Tibial artery (tissue), 4 donors: Measurements from ENCODE around the gene CSMD2.

Source experiments
- DNase-seq, 2 donors: peaks; one replicate each; pipeline ENCODE4 v3.0.0-alpha.2; 2019
- H3K27ac ChIP-seq, 2 donors: fragments of 200-600 bp; sonication (generic) in 1 of 2; 1 replicate in 1 of 2; 2 replicates in 1 of 2; pipeline ENCODE4 v1.5.1; 2018 to 2019; ENCODE audit warnings: mild to moderate bottlenecking in 1 of 2
- H3K27me3 ChIP-seq, 2 donors: fragments of 200-600 bp; sonication (generic) in 1 of 2; one replicate each; pipeline versions ENCODE4 v1.5.1 to v1.6.0; 2016 to 2019
- H3K36me3 ChIP-seq, 3 donors: fragments of 200-600 bp; sonication (generic) in 2 of 3; one replicate each; pipeline ENCODE4 v1.5.1; 2016 to 2019; ENCODE audit warnings: mild to moderate bottlenecking in 2 of 3
- H3K4me1 ChIP-seq, 4 donors: fragments of 200-600 bp; sonication (generic) in 2 of 4; 1 replicate in 3 of 4; 2 replicates in 1 of 4; pipeline ENCODE4 v1.5.1; 2016 to 2019
- H3K4me3 ChIP-seq, 2 donors: fragments of 200-600 bp; sonication (generic) in 1 of 2; 1 replicate in 1 of 2; 2 replicates in 1 of 2; pipeline ENCODE4 v1.5.1; 2018 to 2019; ENCODE audit warnings: mild to moderate bottlenecking in 2 of 2
- H3K9me3 ChIP-seq, 3 donors: fragments of 200-600 bp; sonication (generic) in 1 of 3; one replicate each; pipeline ENCODE4 v1.5.1; 2016 to 2019
- CTCF ChIP-seq, 2 experiments: fragments of 200-600 bp in 1 of 2; fragments of 450-650 bp in 1 of 2; IDR thresholded peaks; one replicate each; pipeline ENCODE4 v1.5.1; 2017 to 2019; ENCODE audit warnings: antibody characterized with exemption in 2 of 2, mild to moderate bottlenecking in 1 of 2, moderate library complexity in 1 of 2
- intact Hi-C: fragments of 100-400 bp; cut with DNase I; formaldehyde crosslinking; loops from one replicate; pipeline ENCODE4 v1.15.0; 2023; ENCODE audit warnings: low total_unique reads

The CSMD2 gene

GRCh38 chr1:33466159-33466558, 698.9 kb downstream of the CSMD2 start:
- no peaks in the 10 kb centered on the region for H3K27me3 ChIP-seq
- peak in 1 of 2 donors; percentile 54 for DNase-seq
- H3K4me1 ChIP-seq, result peaks cover 0 to 18% (median 16%) of the 10 kb centered on the region in 4 donors
- H3K27ac ChIP-seq, result no peak overlapping the region
- no peak for TF ChIP-seq CTCF (IDR thresholded peaks at IDR 0.05)
- H3K9me3 ChIP-seq, result no peaks in the 10 kb centered on the region
- H3K4me3 ChIP-seq, result no peak overlapping the region
- intact Hi-C loops, result loop anchor here (5.0 to 10.0 kb wide), 3 partner anchors 91 to 241 kb away; no protein-coding TSS in a partner anchor
- no peaks in the 10 kb centered on the region for H3K36me3 ChIP-seq

- H3K4me3 ChIP-seq, result no peak overlapping the region
- no peaks in the 10 kb centered on the region for H3K9me3 ChIP-seq
- H3K4me1 ChIP-seq, result peaks cover 0 to 19% (median 17%) of the 10 kb centered on the region in 4 donors
- no peak for DNase-seq
- H3K27me3 ChIP-seq, result no peaks in the 10 kb centered on the region
- H3K36me3 ChIP-seq, result no peaks in the 10 kb centered on the region
- H3K27ac ChIP-seq, result no peak overlapping the region
- intact Hi-C loops, result loop anchor here (5.0 to 10.0 kb wide), 3 partner anchors 91 to 241 kb away; no protein-coding TSS in a partner anchor
- no peak for TF ChIP-seq CTCF (IDR thresholded peaks at IDR 0.05)
Observed at GRCh38 chr1:33465316-33465715, 699.7 kb downstream of the CSMD2 start.

- intact Hi-C loops, result loop anchor here (10.0 kb wide), 2 partner anchors 90 to 240 kb away; no protein-coding TSS in a partner anchor
- Histone ChIP-seq H3K36me3 (no peaks in the 10 kb centered on the region), H3K27ac (no peak overlapping the region), H3K27me3 (no peaks in the 10 kb centered on the region), H3K4me3 (no peak overlapping the region), H3K9me3 (no peaks in the 10 kb centered on the region), H3K4me1 (peaks cover 0 to 24% (median 20%) of the 10 kb centered on the region in 4 donors)
- no peak for TF ChIP-seq CTCF (IDR thresholded peaks at IDR 0.05)
- DNase-seq, result no peak
Observed at GRCh38 chr1:33464552-33464951, 700.5 kb downstream of the CSMD2 start.
